ENCODE measurements around the gene BAIAP2.
"Not testable (repeated sequence)": the region's sequence is repeated elsewhere in the genome, so short reads cannot be mapped to it uniquely, and the experiment has no call there.

BAIAP2 gene

DNA sequence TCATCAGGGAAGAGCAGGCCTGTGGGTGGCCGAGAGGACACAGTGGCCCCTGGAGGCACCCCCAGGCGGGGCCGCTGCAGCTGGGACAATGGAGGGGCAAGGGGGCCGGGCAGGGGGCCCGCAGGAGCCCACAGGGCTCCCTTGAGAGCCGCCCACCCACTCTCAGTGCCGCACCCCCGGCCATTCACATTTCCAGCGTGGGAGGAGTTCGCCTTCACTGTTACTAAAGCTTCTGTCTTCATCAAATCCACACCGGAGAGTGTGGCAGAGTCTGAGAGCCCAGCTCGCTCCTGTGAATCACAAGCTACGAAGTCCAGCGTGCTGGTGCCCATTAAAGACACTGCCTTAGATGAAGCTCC lies 109.5 kb downstream of the BAIAP2 start:
- no peak overlapping the region for H3K27ac Mint-ChIP-seq
- no peaks in the 10 kb centered on the region for H3K36me3 Mint-ChIP-seq (ENCODE audit: low read depth)
- no peaks in the 10 kb centered on the region for H3K9me3 Mint-ChIP-seq
- peaks cover 13% of the 10 kb centered on the region for H3K27me3 Mint-ChIP-seq (ENCODE audit: low read depth, poor library complexity)
- H3K4me3 Mint-ChIP-seq: no peak overlapping the region
- H3K4me1 Mint-ChIP-seq: peaks cover 6% of the 10 kb centered on the region
- TF ChIP-seq, protein P1, sequence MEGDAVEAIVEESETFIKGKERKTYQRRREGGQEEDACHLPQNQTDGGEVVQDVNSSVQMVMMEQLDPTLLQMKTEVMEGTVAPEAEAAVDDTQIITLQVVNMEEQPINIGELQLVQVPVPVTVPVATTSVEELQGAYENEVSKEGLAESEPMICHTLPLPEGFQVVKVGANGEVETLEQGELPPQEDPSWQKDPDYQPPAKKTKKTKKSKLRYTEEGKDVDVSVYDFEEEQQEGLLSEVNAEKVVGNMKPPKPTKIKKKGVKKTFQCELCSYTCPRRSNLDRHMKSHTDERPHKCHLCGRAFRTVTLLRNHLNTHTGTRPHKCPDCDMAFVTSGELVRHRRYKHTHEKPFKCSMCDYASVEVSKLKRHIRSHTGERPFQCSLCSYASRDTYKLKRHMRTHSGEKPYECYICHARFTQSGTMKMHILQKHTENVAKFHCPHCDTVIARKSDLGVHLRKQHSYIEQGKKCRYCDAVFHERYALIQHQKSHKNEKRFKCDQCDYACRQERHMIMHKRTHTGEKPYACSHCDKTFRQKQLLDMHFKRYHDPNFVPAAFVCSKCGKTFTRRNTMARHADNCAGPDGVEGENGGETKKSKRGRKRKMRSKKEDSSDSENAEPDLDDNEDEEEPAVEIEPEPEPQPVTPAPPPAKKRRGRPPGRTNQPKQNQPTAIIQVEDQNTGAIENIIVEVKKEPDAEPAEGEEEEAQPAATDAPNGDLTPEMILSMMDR (IDR thresholded peaks at IDR 0.05): no peak
- no peak for DNase-seq

DNA sequence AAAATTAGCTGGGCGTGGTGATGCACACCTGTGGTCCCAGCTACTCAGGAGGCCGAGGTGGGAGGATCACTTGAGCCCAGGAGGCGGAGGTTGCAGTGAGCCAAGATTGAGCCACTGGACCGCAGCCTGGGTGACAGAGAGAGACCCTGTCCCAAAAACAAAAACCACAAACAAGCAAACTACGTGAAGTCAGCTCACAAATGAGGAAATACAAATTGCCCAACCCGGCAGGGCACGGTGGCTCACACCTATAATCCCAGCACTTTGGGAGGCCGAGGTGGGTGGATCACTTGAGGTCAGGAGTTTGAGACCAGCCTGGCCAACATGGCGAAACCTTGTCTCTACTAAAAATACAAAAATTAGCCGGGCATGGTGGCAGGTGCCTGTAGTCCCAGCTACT lies 111.3 kb downstream of the BAIAP2 start:
- not testable (repeated sequence) for H3K4me3 Mint-ChIP-seq; H3K36me3 Mint-ChIP-seq (ENCODE audit: low read depth); H3K27ac Mint-ChIP-seq; H3K4me1 Mint-ChIP-seq; DNase-seq; H3K9me3 Mint-ChIP-seq
- peaks cover 13% of the 10 kb centered on the region for H3K27me3 Mint-ChIP-seq (ENCODE audit: low read depth, poor library complexity)

DNA sequence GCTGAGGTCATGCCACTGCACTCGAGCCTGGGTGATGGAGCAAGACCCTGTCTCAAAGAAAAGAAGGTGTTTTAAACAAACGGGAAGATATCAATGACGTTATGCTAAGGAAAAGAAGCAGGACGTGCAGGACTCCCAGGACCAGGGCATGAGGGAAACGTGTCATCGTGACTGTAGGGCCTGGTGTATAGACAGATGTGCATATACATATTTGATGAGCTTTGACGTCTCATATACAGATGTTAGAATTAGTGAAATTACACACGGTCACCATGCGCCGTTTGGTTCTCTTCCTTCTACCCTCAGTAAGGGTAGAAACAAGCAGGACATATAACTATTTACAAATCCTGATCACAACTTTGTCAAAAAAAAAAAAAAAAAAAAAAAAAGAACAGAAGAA lies 112.8 kb downstream of the BAIAP2 start:
- TF ChIP-seq, protein P1 (IDR thresholded peaks at IDR 0.05): no peak
- Mint-ChIP-seq H3K36me3 (ENCODE audit: low read depth) (no peaks in the 10 kb centered on the region), H3K9me3 (no peaks in the 10 kb centered on the region), H3K4me1 (no peaks in the 10 kb centered on the region), H3K27ac (no peak overlapping the region), H3K4me3 (no peak overlapping the region), H3K27me3 (ENCODE audit: low read depth, poor library complexity) (peaks cover 19% of the 10 kb centered on the region)
- no peak for DNase-seq

DNA sequence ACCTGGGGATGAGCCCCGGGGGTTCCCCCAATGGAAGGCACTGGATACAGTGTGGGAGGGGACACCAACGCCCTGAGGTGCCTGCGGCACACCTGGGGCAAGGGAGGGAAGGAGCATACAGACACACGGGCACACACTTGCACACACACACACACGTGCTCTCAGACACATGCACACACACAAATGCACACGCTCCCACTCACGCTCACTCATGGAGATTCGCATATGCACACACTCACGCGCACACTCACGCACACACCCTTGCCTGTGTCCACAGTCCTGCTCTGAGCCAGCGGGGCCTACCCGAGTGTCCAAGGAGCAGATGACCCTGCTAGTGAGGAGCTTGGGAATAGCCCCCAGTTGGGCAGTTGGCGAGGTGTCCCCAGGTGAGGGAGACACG lies 113.6 kb downstream of the BAIAP2 start:
- Mint-ChIP-seq H3K4me3 (no peak overlapping the region), H3K4me1 (no peaks in the 10 kb centered on the region), H3K9me3 (no peaks in the 10 kb centered on the region), H3K36me3 (ENCODE audit: low read depth) (no peaks in the 10 kb centered on the region), H3K27ac (peak overlapping the region; percentile 45), H3K27me3 (ENCODE audit: low read depth, poor library complexity) (peaks cover 26% of the 10 kb centered on the region)
- DNase-seq: no peak
- TF ChIP-seq, protein P1 (IDR thresholded peaks at IDR 0.05): no peak

DNA sequence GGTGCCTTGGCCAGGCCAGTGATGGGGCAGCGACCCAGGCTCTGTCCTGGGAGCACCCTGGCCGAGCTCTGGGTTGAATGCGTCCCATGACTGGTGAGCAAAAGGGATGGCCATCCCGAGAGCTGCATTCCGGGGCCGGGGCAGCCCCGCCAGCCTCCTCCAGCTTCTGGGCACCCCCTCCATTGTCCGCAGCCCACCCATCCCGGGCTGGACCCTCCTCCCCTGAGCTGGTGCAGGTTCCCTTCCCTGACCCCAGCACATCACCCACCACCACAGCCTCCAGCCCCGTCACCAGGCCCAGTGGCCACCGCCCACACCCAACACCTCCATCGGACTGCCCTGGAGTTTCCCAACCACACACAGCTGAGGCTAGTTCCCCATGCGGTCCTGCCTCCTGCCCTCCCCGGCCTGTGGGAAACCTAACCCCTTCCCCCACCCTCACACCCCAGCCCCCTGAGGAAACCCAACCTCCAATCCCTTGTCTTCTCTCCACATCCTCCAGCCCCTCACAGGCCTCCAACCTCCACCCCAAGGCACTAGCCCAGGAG lies 114.1 kb downstream of the BAIAP2 start:
- no peaks in the 10 kb centered on the region for H3K36me3 Mint-ChIP-seq (ENCODE audit: low read depth)
- peaks cover 26% of the 10 kb centered on the region for H3K27me3 Mint-ChIP-seq (ENCODE audit: low read depth, poor library complexity)
- H3K4me1 Mint-ChIP-seq: no peaks in the 10 kb centered on the region
- no peaks in the 10 kb centered on the region for H3K9me3 Mint-ChIP-seq
- TF ChIP-seq, protein P1 (IDR thresholded peaks at IDR 0.05): no peak
- H3K4me3 Mint-ChIP-seq: no peak overlapping the region
- no peak overlapping the region for H3K27ac Mint-ChIP-seq
- DNase-seq: no peak

DNA sequence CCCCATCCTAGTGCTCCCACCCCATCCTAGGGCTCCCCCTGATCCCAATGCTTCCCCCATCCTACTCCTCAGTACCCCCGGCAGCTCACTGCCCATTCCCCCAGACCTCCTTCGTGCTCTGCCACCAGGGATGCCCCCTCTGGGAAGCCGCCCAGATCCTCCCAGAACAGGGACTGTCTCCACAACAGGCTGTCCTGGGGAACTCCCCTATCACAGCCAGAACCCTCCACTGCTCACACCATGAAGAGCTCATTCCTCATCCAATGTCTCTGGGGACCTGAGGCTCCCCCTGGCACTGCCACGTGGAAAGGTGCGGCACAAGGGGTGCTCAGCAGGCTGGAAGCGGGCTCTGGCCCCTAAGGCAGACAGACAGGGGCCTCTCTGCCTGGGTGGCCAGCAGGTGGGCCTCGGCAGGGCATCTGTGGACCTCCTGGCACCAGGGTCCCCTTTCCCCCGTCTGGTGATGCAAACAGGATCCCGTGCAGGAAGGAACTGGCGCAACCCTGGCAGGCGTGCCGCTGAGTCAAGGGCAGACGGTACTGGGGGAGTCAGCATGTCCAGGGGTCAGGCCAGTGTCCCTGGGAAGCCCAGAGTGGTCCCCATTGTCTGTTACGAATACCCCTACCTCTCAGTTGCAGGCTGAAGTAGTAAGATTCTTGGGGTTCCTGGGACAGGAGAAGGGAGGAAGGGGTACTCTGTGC lies 115.6 kb downstream of the BAIAP2 start:
- Mint-ChIP-seq H3K9me3 (no peaks in the 10 kb centered on the region), H3K36me3 (ENCODE audit: low read depth) (no peaks in the 10 kb centered on the region), H3K27ac (no peak overlapping the region), H3K4me3 (no peak overlapping the region), H3K4me1 (no peaks in the 10 kb centered on the region), H3K27me3 (ENCODE audit: low read depth, poor library complexity) (peaks cover 24% of the 10 kb centered on the region)
- no peak for DNase-seq
- TF ChIP-seq, protein P1 (IDR thresholded peaks at IDR 0.05): no peak
